Stimulated activated CD8-positive, alpha-beta memory T cell treated with anti-CD3 and anti-CD28 coated beads, Interleukin-15, amount 100 ng/mL, for 24 hours (primary cell): ENCODE measurements around the gene ABRACL.
"Not testable (repeated sequence)": the region's sequence is repeated elsewhere in the genome, so short reads cannot be mapped to it uniquely, and the experiment has no call there.

Source experiments
- DNase-seq: peaks from one replicate; pipeline ENCODE4 v3.0.0-alpha.2; 2020; ENCODE audit warnings: low read depth

Gene ABRACL

GRCh38 chr6:139011980-139012379, 16.6 kb upstream of the ABRACL start:
- DNase-seq: no peak

GRCh38 chr6:139013185-139013800, 15.3 kb upstream of the ABRACL start:
- DNase-seq: no peak

- DNase-seq: no peak
Observed at GRCh38 chr6:139014945-139015344, 13.6 kb upstream of the ABRACL start.

- DNase-seq: no peak
Observed at GRCh38 chr6:139016337-139017213, 12.0 kb upstream of the ABRACL start.

- DNase-seq: no peak
Observed at GRCh38 chr6:139017227-139017626, 11.3 kb upstream of the ABRACL start.

GRCh38 chr6:139019722-139020121, 8.8 kb upstream of the ABRACL start:
- no peak for DNase-seq

GRCh38 chr6:139020689-139021088, 7.9 kb upstream of the ABRACL start:
- DNase-seq: no peak

- not testable (repeated sequence) for DNase-seq
Observed at GRCh38 chr6:139025416-139025815, 3.1 kb upstream of the ABRACL start.

GRCh38 chr6:139027620-139028182, 844 bp upstream of the ABRACL start:
- DNase-seq: no peak

GRCh38 chr6:139028215-139028657, 309 bp upstream of the ABRACL start:
- no peak for DNase-seq

GRCh38 chr6:139029470-139030227, 1.1 kb downstream of the ABRACL start:
- peak; percentile 8 for DNase-seq

GRCh38 chr6:139030228-139030963, 1.9 kb downstream of the ABRACL start:
- no peak for DNase-seq

GRCh38 chr6:139037490-139037889, 8.9 kb downstream of the ABRACL start:
- no peak for DNase-seq

GRCh38 chr6:139044250-139044649, 15.7 kb downstream of the ABRACL start:
- DNase-seq: no peak

GRCh38 chr6:139047677-139048076, 19.1 kb downstream of the ABRACL start:
- no peak for DNase-seq

GRCh38 chr6:139048912-139049311, 20.4 kb downstream of the ABRACL start:
- DNase-seq: not testable (repeated sequence)

- not testable (repeated sequence) for DNase-seq
Observed at GRCh38 chr6:139050131-139050769, 21.7 kb downstream of the ABRACL start.

- no peak for DNase-seq
Observed at GRCh38 chr6:139050770-139051313, 22.3 kb downstream of the ABRACL start.

- no peak for DNase-seq
Observed at GRCh38 chr6:139051396-139052060, 23.0 kb downstream of the ABRACL start.

GRCh38 chr6:139053382-139053781, 24.8 kb downstream of the ABRACL start:
- DNase-seq: no peak
